Measurements from ENCODE around the gene TCF3. TPM values are rescaled to one million over a fixed set of nuclear protein-coding genes. Genes with fewer than 3 reads are reported as not detected.

TCF3 gene
- total RNA-seq, 1 experiment from 2014 or later, result 208 TPM

DNA sequence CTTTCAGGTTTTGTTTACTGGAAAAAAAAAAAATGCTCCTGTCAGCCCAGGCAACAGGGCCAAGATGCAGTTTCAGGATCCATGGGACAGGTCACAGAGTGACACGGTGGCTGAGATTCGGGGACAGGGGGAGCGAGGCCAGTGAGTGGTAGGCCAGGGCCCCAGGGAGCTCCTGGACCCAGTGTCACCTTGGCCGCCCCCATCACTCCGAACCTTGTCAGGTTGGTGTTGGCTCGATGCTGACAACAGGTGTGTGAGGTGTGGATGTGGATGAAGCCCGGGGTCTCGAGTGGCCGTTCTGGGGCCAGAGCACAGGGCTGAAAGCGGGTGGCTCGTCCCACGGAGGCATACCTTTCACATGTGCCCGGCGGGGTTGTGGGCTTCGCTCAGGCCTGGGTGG, 41.1 kb downstream of the TCF3 start:
- DNase-seq (ENCODE audit: low read depth, low spot score), result no peak
- Histone ChIP-seq H3K9me3 (ENCODE audit: control insufficient read depth in 1 of 2, insufficient read depth in 1 of 2, low read depth in 1 of 2, low read length in 2 of 2) (no peaks in the 10 kb centered on the region), H3K4me2 (ENCODE audit: low read length) (no peak overlapping the region), H3K27ac (ENCODE audit: low read depth, low read length) (no peak overlapping the region), H3K79me2 (ENCODE audit: insufficient read depth, low read length) (no peaks in the 10 kb centered on the region), H3K36me3 (ENCODE audit: control insufficient read depth in 1 of 2, insufficient read depth in 2 of 2, low read length in 2 of 2) (peaks cover 20 to 30% of the 10 kb centered on the region in 2 experiments; a peak in 3 of 4 replicates), H2AFZ (ENCODE audit: low read depth, low read length, poor library complexity, severe bottlenecking) (no peak overlapping the region), H3K9me2 (ENCODE audit: insufficient read depth) (no peaks in the 10 kb centered on the region), H3K9ac (ENCODE audit: low read length) (no peak overlapping the region), H3K4me3 (replicated peaks in 1 of 2; ENCODE audit: low read depth in 1 of 2, low read length in 2 of 2) (no peak overlapping the region), H3K27me3 (ENCODE audit: insufficient read depth, low read length) (no peaks in the 10 kb centered on the region), H3K4me1 (ENCODE audit: control insufficient read depth in 1 of 2, insufficient read depth in 2 of 2, low read length in 2 of 2) (peaks cover 4 to 20% of the 10 kb centered on the region in 2 experiments; a peak in 3 of 4 replicates), H4K20me1 (ENCODE audit: insufficient read depth) (no peaks in the 10 kb centered on the region)
- CTCF ChIA-PET, result no interaction called here
- ATAC-seq, result no peak
- POLR2A ChIA-PET, result no interaction called here
- TSS peak; percentile 54 for BruUV-seq (replicated peaks)
- TF ChIP-seq CEBPB (IDR thresholded peaks at IDR 0.05; ENCODE audit: low read depth), result no peak
- no peak for TF ChIP-seq YY1 (IDR thresholded peaks at IDR 0.05; ENCODE audit: extremely low read depth, insufficient replicate concordance, low read depth, low read length)
- TF ChIP-seq, protein P1, sequence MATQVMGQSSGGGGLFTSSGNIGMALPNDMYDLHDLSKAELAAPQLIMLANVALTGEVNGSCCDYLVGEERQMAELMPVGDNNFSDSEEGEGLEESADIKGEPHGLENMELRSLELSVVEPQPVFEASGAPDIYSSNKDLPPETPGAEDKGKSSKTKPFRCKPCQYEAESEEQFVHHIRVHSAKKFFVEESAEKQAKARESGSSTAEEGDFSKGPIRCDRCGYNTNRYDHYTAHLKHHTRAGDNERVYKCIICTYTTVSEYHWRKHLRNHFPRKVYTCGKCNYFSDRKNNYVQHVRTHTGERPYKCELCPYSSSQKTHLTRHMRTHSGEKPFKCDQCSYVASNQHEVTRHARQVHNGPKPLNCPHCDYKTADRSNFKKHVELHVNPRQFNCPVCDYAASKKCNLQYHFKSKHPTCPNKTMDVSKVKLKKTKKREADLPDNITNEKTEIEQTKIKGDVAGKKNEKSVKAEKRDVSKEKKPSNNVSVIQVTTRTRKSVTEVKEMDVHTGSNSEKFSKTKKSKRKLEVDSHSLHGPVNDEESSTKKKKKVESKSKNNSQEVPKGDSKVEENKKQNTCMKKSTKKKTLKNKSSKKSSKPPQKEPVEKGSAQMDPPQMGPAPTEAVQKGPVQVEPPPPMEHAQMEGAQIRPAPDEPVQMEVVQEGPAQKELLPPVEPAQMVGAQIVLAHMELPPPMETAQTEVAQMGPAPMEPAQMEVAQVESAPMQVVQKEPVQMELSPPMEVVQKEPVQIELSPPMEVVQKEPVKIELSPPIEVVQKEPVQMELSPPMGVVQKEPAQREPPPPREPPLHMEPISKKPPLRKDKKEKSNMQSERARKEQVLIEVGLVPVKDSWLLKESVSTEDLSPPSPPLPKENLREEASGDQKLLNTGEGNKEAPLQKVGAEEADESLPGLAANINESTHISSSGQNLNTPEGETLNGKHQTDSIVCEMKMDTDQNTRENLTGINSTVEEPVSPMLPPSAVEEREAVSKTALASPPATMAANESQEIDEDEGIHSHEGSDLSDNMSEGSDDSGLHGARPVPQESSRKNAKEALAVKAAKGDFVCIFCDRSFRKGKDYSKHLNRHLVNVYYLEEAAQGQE (IDR thresholded peaks at IDR 0.05; ENCODE audit: low read depth), result no peak
- TF ChIP-seq, protein P2, sequence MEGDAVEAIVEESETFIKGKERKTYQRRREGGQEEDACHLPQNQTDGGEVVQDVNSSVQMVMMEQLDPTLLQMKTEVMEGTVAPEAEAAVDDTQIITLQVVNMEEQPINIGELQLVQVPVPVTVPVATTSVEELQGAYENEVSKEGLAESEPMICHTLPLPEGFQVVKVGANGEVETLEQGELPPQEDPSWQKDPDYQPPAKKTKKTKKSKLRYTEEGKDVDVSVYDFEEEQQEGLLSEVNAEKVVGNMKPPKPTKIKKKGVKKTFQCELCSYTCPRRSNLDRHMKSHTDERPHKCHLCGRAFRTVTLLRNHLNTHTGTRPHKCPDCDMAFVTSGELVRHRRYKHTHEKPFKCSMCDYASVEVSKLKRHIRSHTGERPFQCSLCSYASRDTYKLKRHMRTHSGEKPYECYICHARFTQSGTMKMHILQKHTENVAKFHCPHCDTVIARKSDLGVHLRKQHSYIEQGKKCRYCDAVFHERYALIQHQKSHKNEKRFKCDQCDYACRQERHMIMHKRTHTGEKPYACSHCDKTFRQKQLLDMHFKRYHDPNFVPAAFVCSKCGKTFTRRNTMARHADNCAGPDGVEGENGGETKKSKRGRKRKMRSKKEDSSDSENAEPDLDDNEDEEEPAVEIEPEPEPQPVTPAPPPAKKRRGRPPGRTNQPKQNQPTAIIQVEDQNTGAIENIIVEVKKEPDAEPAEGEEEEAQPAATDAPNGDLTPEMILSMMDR (IDR thresholded peaks at IDR 0.05 in 2 of 3, conservative IDR thresholded peaks at IDR 0.05 in 1 of 3; ENCODE audit: borderline replicate concordance in 1 of 3, insufficient read depth in 1 of 3, low read depth in 2 of 3, low read length in 2 of 3), result no peak
- no peak for TF ChIP-seq SIN3A (IDR thresholded peaks at IDR 0.05; ENCODE audit: low read depth)
- TF ChIP-seq, protein P3, sequence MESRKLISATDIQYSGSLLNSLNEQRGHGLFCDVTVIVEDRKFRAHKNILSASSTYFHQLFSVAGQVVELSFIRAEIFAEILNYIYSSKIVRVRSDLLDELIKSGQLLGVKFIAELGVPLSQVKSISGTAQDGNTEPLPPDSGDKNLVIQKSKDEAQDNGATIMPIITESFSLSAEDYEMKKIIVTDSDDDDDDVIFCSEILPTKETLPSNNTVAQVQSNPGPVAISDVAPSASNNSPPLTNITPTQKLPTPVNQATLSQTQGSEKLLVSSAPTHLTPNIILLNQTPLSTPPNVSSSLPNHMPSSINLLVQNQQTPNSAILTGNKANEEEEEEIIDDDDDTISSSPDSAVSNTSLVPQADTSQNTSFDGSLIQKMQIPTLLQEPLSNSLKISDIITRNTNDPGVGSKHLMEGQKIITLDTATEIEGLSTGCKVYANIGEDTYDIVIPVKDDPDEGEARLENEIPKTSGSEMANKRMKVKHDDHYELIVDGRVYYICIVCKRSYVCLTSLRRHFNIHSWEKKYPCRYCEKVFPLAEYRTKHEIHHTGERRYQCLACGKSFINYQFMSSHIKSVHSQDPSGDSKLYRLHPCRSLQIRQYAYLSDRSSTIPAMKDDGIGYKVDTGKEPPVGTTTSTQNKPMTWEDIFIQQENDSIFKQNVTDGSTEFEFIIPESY (IDR thresholded peaks at IDR 0.05; ENCODE audit: extremely low read depth, insufficient replicate concordance, low read length), result no peak
- TF ChIP-seq POLR2AphosphoS5 (IDR thresholded peaks at IDR 0.05; ENCODE audit: low read depth, low read length), result no peak
- no peak for TF ChIP-seq SP1 (IDR thresholded peaks at IDR 0.05; ENCODE audit: low read depth)
- no peak for TF ChIP-seq ZNF274 (IDR thresholded peaks at IDR 0.05; ENCODE audit: low read depth, low read length)
- TF ChIP-seq, protein P4, sequence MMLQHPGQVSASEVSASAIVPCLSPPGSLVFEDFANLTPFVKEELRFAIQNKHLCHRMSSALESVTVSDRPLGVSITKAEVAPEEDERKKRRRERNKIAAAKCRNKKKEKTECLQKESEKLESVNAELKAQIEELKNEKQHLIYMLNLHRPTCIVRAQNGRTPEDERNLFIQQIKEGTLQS (IDR thresholded peaks at IDR 0.05), result no peak
- TF ChIP-seq POLR2A (IDR thresholded peaks at IDR 0.05; ENCODE audit: borderline replicate concordance, extremely low read depth, insufficient read depth, insufficient read length), result no peak
- TF ChIP-seq SRF (IDR thresholded peaks at IDR 0.05; ENCODE audit: low read depth), result no peak
- no peak for TF ChIP-seq ZFX (IDR thresholded peaks at IDR 0.05)
- TF ChIP-seq FOSL1 (IDR thresholded peaks at IDR 0.05; ENCODE audit: low read depth), result no peak
- no peak for TF ChIP-seq ELF1 (IDR thresholded peaks at IDR 0.05; ENCODE audit: borderline replicate concordance, low read depth)
- no peak for TF ChIP-seq EZH2 (IDR thresholded peaks at IDR 0.05)
- TF ChIP-seq EZH2phosphoT487 (IDR thresholded peaks at IDR 0.05; ENCODE audit: borderline replicate concordance), result no peak
- RAD21 ChIA-PET (ENCODE audit: low non-redundant PET in 1 of 2, low total read pairs in 2 of 2, uncharacterized antibody in 2 of 2, unreplicated experiment in 2 of 2), result no interaction called here
- intact Hi-C loops (cut with micrococcal nuclease), result no loop called here

Data from HCT116 (cell line).